ENCODE data around the gene NEB.

- TF ChIP-seq GATA3 (IDR thresholded peaks at IDR 0.05; ENCODE audit: low read depth, low read length), result no peak
- no peak for TF ChIP-seq GATA2 (IDR thresholded peaks at IDR 0.05; ENCODE audit: low read depth, low read length)
Measured at GRCh38 chr2:151533127-151533526, 201.1 kb downstream of the NEB start.

Measured in SH-SY5Y (cell line).